Measurements from ENCODE around the gene CLDN7.

CLDN7 gene

GRCh38 chr17:7260151-7260550 is 2.1 kb downstream of the CLDN7 start:
- no peak for ATAC-seq
- TF ChIP-seq POU6F1 (CRISPR knock-in tag; IDR thresholded peaks at IDR 0.05; ENCODE audit: borderline replicate concordance, low read depth) = no peak
- TF ChIP-seq TCF4 (CRISPR knock-in tag; IDR thresholded peaks at IDR 0.05; ENCODE audit: borderline replicate concordance) = no peak
- TF ChIP-seq GLIS3 (CRISPR knock-in tag; IDR thresholded peaks at IDR 0.05) = no peak
- no peak for TF ChIP-seq ZFP3 (CRISPR knock-in tag; IDR thresholded peaks at IDR 0.05)
- TF ChIP-seq TOX (CRISPR knock-in tag; IDR thresholded peaks at IDR 0.05; ENCODE audit: borderline replicate concordance) = no peak
- no peak for TF ChIP-seq ZNF8 (CRISPR knock-in tag; IDR thresholded peaks at IDR 0.05)
- no peak for TF ChIP-seq SNAI2 (CRISPR knock-in tag; IDR thresholded peaks at IDR 0.05)
- no peak for TF ChIP-seq ZC3H10 (CRISPR knock-in tag; IDR thresholded peaks at IDR 0.05)
- TF ChIP-seq TSHZ2 (CRISPR knock-in tag; IDR thresholded peaks at IDR 0.05) = no peak
- TF ChIP-seq ARNTL (CRISPR knock-in tag; IDR thresholded peaks at IDR 0.05; ENCODE audit: borderline replicate concordance, low read depth) = no peak
- TF ChIP-seq ZFP30 (CRISPR knock-in tag; IDR thresholded peaks at IDR 0.05) = no peak
- no peak for TF ChIP-seq ISL1 (CRISPR knock-in tag; IDR thresholded peaks at IDR 0.05)
- no peak for TF ChIP-seq ZNF565 (CRISPR knock-in tag; conservative IDR thresholded peaks at IDR 0.05; ENCODE audit: low read depth)
- no peak for TF ChIP-seq PPARA (CRISPR knock-in tag; IDR thresholded peaks at IDR 0.05; ENCODE audit: borderline replicate concordance)
- TF ChIP-seq ZNF70 (CRISPR knock-in tag; IDR thresholded peaks at IDR 0.05) = no peak
- no peak for TF ChIP-seq CREB5 (CRISPR knock-in tag; IDR thresholded peaks at IDR 0.05; ENCODE audit: low read depth)
- no peak for TF ChIP-seq CSDC2 (CRISPR knock-in tag; IDR thresholded peaks at IDR 0.05)
- TF ChIP-seq OSR1 (CRISPR knock-in tag; IDR thresholded peaks at IDR 0.05) = no peak
- no peak for TF ChIP-seq RARB (CRISPR knock-in tag; IDR thresholded peaks at IDR 0.05)
- no peak for TF ChIP-seq ESRRG (CRISPR knock-in tag; IDR thresholded peaks at IDR 0.05)

GRCh38 chr17:7259555-7259889 is 2.8 kb downstream of the CLDN7 start:
- TF ChIP-seq ISL1 (CRISPR knock-in tag; IDR thresholded peaks at IDR 0.05) = no peak
- ATAC-seq = no peak

- no peak for ATAC-seq
- no peak for TF ChIP-seq PPARA (CRISPR knock-in tag; IDR thresholded peaks at IDR 0.05; ENCODE audit: borderline replicate concordance)
- no peak for TF ChIP-seq ZFP3 (CRISPR knock-in tag; IDR thresholded peaks at IDR 0.05)
- no peak for TF ChIP-seq CSRNP3 (CRISPR knock-in tag; IDR thresholded peaks at IDR 0.05)
- TF ChIP-seq ZNF8 (CRISPR knock-in tag; IDR thresholded peaks at IDR 0.05) = no peak
- no peak for TF ChIP-seq ZC3H10 (CRISPR knock-in tag; IDR thresholded peaks at IDR 0.05)
- no peak for TF ChIP-seq ZFP30 (CRISPR knock-in tag; IDR thresholded peaks at IDR 0.05)
- TF ChIP-seq SNAI2 (CRISPR knock-in tag; IDR thresholded peaks at IDR 0.05) = no peak
- TF ChIP-seq ZNF565 (CRISPR knock-in tag; conservative IDR thresholded peaks at IDR 0.05; ENCODE audit: low read depth) = no peak
- no peak for TF ChIP-seq ZNF70 (CRISPR knock-in tag; IDR thresholded peaks at IDR 0.05)
- no peak for TF ChIP-seq BACH2 (CRISPR knock-in tag; IDR thresholded peaks at IDR 0.05; ENCODE audit: borderline replicate concordance)
- no peak for TF ChIP-seq ARNTL (CRISPR knock-in tag; IDR thresholded peaks at IDR 0.05; ENCODE audit: borderline replicate concordance, low read depth)
- TF ChIP-seq PATZ1 (CRISPR knock-in tag; IDR thresholded peaks at IDR 0.05; ENCODE audit: borderline replicate concordance) = no peak
- TF ChIP-seq ISL1 (CRISPR knock-in tag; IDR thresholded peaks at IDR 0.05) = no peak
- no peak for TF ChIP-seq GLIS3 (CRISPR knock-in tag; IDR thresholded peaks at IDR 0.05)
Observed at GRCh38 chr17:7258731-7259554, 3.3 kb downstream of the CLDN7 start.

Measured in SK-N-SH treated with all-trans-retinoic acid at 6 μM for 48 hours (cell line).